Skeletal muscle satellite cell (primary cell): ENCODE results near the gene AAGAB. TPM values are rescaled to one million over a fixed set of nuclear protein-coding genes. Genes with fewer than 3 reads are reported as not detected.
A peak's percentile ranks its signal among the peaks of the same experiment; 100 is the strongest.
"Not testable (repeated sequence)": the region's sequence is repeated elsewhere in the genome, so short reads cannot be mapped to it uniquely, and the experiment has no call there.

Experiments used
- H3K27me3 ChIP-seq: 2 replicates; pipeline ENCODE4 v1.7.0; 2013; ENCODE audit warnings: low read length; ENCODE audit not compliant: control insufficient read depth, insufficient read depth
- H3K36me3 ChIP-seq: 2 replicates; pipeline ENCODE4 v1.7.0; 2013; ENCODE audit warnings: mild to moderate bottlenecking, control low read depth, low read length; ENCODE audit not compliant: insufficient read depth
- H3K4me1 ChIP-seq: 2 replicates; pipeline ENCODE4 v1.7.0; 2013; ENCODE audit warnings: low read length; ENCODE audit not compliant: control insufficient read depth, insufficient read depth
- H3K4me2 ChIP-seq: 2 replicates; pipeline ENCODE4 v1.7.0; 2013; ENCODE audit warnings: mild to moderate bottlenecking, low read length
- H3K4me3 ChIP-seq: 2 replicates; pipeline ENCODE4 v1.7.0; 2013; ENCODE audit warnings: low read length
- H3K9ac ChIP-seq: 2 replicates; pipeline ENCODE4 v1.7.0; 2013; ENCODE audit warnings: mild to moderate bottlenecking, low read depth, low read length, moderate library complexity
- H3K9me3 ChIP-seq: replicated peaks from 2 replicates; pipeline ENCODE4 v1.7.0; 2013; ENCODE audit warnings: mild to moderate bottlenecking, control low read depth, low read length
- total RNA-seq: library from RNA; depleted of rRNA; stranded (reverse); fragments of >200 nt; gene quantifications from 2 replicates; pipeline ENCODE4 v1.2.3, GENCODE V29; 2012; rRNA removed

AAGAB gene
- total RNA-seq, result 42.6 and 47.4 TPM in 2 replicates

- Histone ChIP-seq H3K4me3 (peak within 1 kb of the TSS; percentile 95), H3K4me1 (peaks cover 13% of the 10 kb centered on the region), H3K27me3 (no peaks in the 10 kb centered on the region), H3K9ac (peak within 1 kb of the TSS; percentile 99), H3K4me2 (peak within 1 kb of the TSS; percentile 98), H3K36me3 (no peaks in the 10 kb centered on the region), H3K9me3 (no peaks in the 10 kb centered on the region)
These were observed at the start of gene AAGAB, which contains the start of gene IQCH for GRCh38 chr15:67254238-67255175. TSS of gene AAGAB (minus strand) at chr15:67254661. CDS start at chr15:67254631, 30 bp downstream. TSS of gene IQCH (plus strand) at chr15:67254786. CDS start at chr15:67254897, 111 bp downstream.

- Histone ChIP-seq H3K9me3 (no peaks in the 10 kb centered on the region), H3K4me3 (no peak overlapping the region), H3K27me3 (no peaks in the 10 kb centered on the region), H3K4me1 (peaks cover 13% of the 10 kb centered on the region), H3K36me3 (no peaks in the 10 kb centered on the region), H3K9ac (no peak overlapping the region), H3K4me2 (no peak overlapping the region)
These were observed 49.3 kb upstream of the AAGAB start for GRCh38 chr15:67303490-67304363.

GRCh38 chr15:67300266-67301025, 46.0 kb upstream of the AAGAB start:
- no peaks in the 10 kb centered on the region for H3K9me3 ChIP-seq
- H3K27me3 ChIP-seq, result no peaks in the 10 kb centered on the region
- no peaks in the 10 kb centered on the region for H3K36me3 ChIP-seq
- H3K4me2 ChIP-seq, result no peak overlapping the region
- no peak overlapping the region for H3K4me3 ChIP-seq
- H3K4me1 ChIP-seq, result peaks cover 9% of the 10 kb centered on the region
- no peak overlapping the region for H3K9ac ChIP-seq

- Histone ChIP-seq H3K9me3 (no peaks in the 10 kb centered on the region), H3K36me3 (no peaks in the 10 kb centered on the region), H3K9ac (no peak overlapping the region), H3K27me3 (no peaks in the 10 kb centered on the region), H3K4me1 (peaks cover 9% of the 10 kb centered on the region), H3K4me3 (no peak overlapping the region), H3K4me2 (no peak overlapping the region)
These were observed 42.2 kb upstream of the AAGAB start for GRCh38 chr15:67296684-67297083.

GRCh38 chr15:67296188-67296587, 41.7 kb upstream of the AAGAB start:
- no peaks in the 10 kb centered on the region for H3K9me3 ChIP-seq
- H3K4me3 ChIP-seq, result no peak overlapping the region
- H3K4me2 ChIP-seq, result no peak overlapping the region
- no peaks in the 10 kb centered on the region for H3K27me3 ChIP-seq
- H3K4me1 ChIP-seq, result peaks cover 9% of the 10 kb centered on the region
- H3K9ac ChIP-seq, result no peak overlapping the region
- H3K36me3 ChIP-seq, result no peaks in the 10 kb centered on the region

GRCh38 chr15:67290319-67290718, 35.9 kb upstream of the AAGAB start:
- H3K4me3 ChIP-seq, result no peak overlapping the region
- H3K4me2 ChIP-seq, result no peak overlapping the region
- H3K27me3 ChIP-seq, result no peaks in the 10 kb centered on the region
- H3K36me3 ChIP-seq, result no peaks in the 10 kb centered on the region
- H3K9ac ChIP-seq, result no peak overlapping the region
- no peaks in the 10 kb centered on the region for H3K9me3 ChIP-seq
- no peaks in the 10 kb centered on the region for H3K4me1 ChIP-seq

- not testable (repeated sequence) for H3K36me3 ChIP-seq, H3K9ac ChIP-seq, H3K9me3 ChIP-seq, H3K4me1 ChIP-seq, H3K4me3 ChIP-seq, H3K27me3 ChIP-seq, H3K4me2 ChIP-seq
These were observed 31.9 kb upstream of the AAGAB start for GRCh38 chr15:67286400-67286799.

GRCh38 chr15:67285625-67286024, 31.2 kb upstream of the AAGAB start:
- H3K9me3 ChIP-seq, H3K4me1 ChIP-seq, H3K4me2 ChIP-seq, H3K36me3 ChIP-seq, H3K9ac ChIP-seq, H3K27me3 ChIP-seq, H3K4me3 ChIP-seq: not testable (repeated sequence)

- H3K9ac ChIP-seq, result no peak overlapping the region
- no peaks in the 10 kb centered on the region for H3K9me3 ChIP-seq
- H3K4me3 ChIP-seq, result no peak overlapping the region
- H3K36me3 ChIP-seq, result no peaks in the 10 kb centered on the region
- no peaks in the 10 kb centered on the region for H3K4me1 ChIP-seq
- no peak overlapping the region for H3K4me2 ChIP-seq
- H3K27me3 ChIP-seq, result no peaks in the 10 kb centered on the region
These were observed 27.3 kb upstream of the AAGAB start for GRCh38 chr15:67281714-67282113.

GRCh38 chr15:67280217-67280616, 25.8 kb upstream of the AAGAB start:
- Histone ChIP-seq H3K27me3 (no peaks in the 10 kb centered on the region), H3K9ac (no peak overlapping the region), H3K36me3 (no peaks in the 10 kb centered on the region), H3K9me3 (no peaks in the 10 kb centered on the region), H3K4me1 (no peaks in the 10 kb centered on the region), H3K4me2 (no peak overlapping the region), H3K4me3 (no peak overlapping the region)

- H3K36me3 ChIP-seq, result no peaks in the 10 kb centered on the region
- no peaks in the 10 kb centered on the region for H3K27me3 ChIP-seq
- H3K4me3 ChIP-seq, result no peak overlapping the region
- H3K9ac ChIP-seq, result no peak overlapping the region
- no peak overlapping the region for H3K4me2 ChIP-seq
- H3K9me3 ChIP-seq, result no peaks in the 10 kb centered on the region
- no peaks in the 10 kb centered on the region for H3K4me1 ChIP-seq
These were observed 22.2 kb upstream of the AAGAB start for GRCh38 chr15:67276666-67277065.
